Esophagus muscularis mucosa (tissue), 4 donors: ENCODE measurements around the gene TJP1. TPM values are rescaled to one million over a fixed set of nuclear protein-coding genes. Genes with fewer than 3 reads are reported as not detected.

Experiments used
- DNase-seq: peaks from one replicate; pipeline ENCODE4 v3.0.0-alpha.2; 2017; ENCODE audit errors: extremely low spot score
- H3K27ac ChIP-seq, 4 donors: fragments of 200-600 bp; sonication (generic); replicated peaks in 1 of 4; 1 replicate in 3 of 4; 2 replicates in 1 of 4; pipeline ENCODE4 v1.5.1; 2016 to 2019; ENCODE audit warnings: mild to moderate bottlenecking in 1 of 4
- H3K27me3 ChIP-seq, 4 donors: fragments of 200-600 bp; sonication (generic); one replicate each; pipeline versions ENCODE4 v1.5.1 to v1.6.0; 2016 to 2019
- H3K36me3 ChIP-seq, 4 donors: fragments of 200-600 bp; sonication (generic); one replicate each; pipeline ENCODE4 v1.5.1; 2016 to 2019
- H3K4me1 ChIP-seq, 4 donors: fragments of 200-600 bp; sonication (generic); one replicate each; pipeline ENCODE4 v1.5.1; 2016 to 2019
- H3K4me3 ChIP-seq, 4 donors: fragments of 200-600 bp; sonication (generic); 1 replicate in 2 of 4; 2 replicates in 2 of 4; pipeline ENCODE4 v1.5.1; 2016 to 2019; ENCODE audit warnings: mild to moderate bottlenecking in 4 of 4, moderate library complexity in 1 of 4
- H3K9me3 ChIP-seq, 4 donors: fragments of 200-600 bp; sonication (generic); 1 replicate in 3 of 4; 2 replicates in 1 of 4; pipeline ENCODE4 v1.5.1; 2016 to 2019
- CTCF ChIP-seq, 3 experiments: fragments of 200-600 bp in 2 of 3; fragments of 450-650 bp in 1 of 3; sonication (generic) in 2 of 3; IDR thresholded peaks; one replicate each; pipeline ENCODE4 v1.5.1; 2017 to 2019; ENCODE audit warnings: antibody characterized with exemption in 3 of 3, mild to moderate bottlenecking in 2 of 3, moderate library complexity in 1 of 3
- EP300 ChIP-seq: sonication (generic); formaldehyde crosslinking; IDR thresholded peaks from one replicate; pipeline ENCODE4 v1.6.1; 2017; ENCODE audit warnings: antibody characterized with exemption
- POLR2A ChIP-seq: fragments of 450-650 bp; IDR thresholded peaks from one replicate; pipeline ENCODE4 v1.6.1; 2017; ENCODE audit warnings: antibody characterized with exemption, moderate library complexity, mild to moderate bottlenecking, low read depth
- POLR2AphosphoS5 ChIP-seq, 2 donors: sonication (generic); formaldehyde crosslinking; IDR thresholded peaks; one replicate each; pipeline ENCODE4 v1.6.1; 2017; ENCODE audit warnings: antibody characterized with exemption in 2 of 2
- WGBS: methylation state at CpG from one replicate; pipeline ENCODE4 v1.1.5; 2018; 5-methylcytosine and 5-hydroxymethylcytosine counted together
- intact Hi-C: fragments of 100-400 bp; cut with DNase I; formaldehyde crosslinking; loops from one replicate; pipeline ENCODE4 v1.15.1; 2023
- total RNA-seq, 4 donors: library from RNA; depleted of rRNA; stranded (reverse); fragments of >200 nt; gene quantifications; one replicate each; pipeline versions ENCODE4 v1.1.0 to v1.2.1, GENCODE V29; 2016

Gene TJP1
- total RNA-seq, 4 donors from 2014 or later = 69.4 to 108 (median 90.2) TPM

DNA sequence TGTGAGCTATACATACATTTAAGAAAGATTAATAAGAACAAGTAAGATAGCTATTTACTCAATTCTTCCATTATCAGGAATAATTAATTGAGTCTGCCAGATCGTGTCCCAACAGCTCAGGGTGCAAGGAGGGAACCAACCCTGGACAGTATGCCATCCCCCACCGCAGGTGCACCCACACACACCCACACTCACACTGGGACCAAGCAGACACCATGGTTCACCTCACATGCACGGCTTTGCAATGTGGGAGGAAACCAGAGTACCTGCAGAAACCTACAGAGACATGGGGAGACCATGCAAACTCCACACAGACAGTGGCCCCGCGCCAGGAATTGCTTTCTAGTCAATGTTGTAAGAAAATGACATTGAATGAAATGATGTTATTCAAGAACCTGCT lies 20.0 kb upstream of the TJP1 start:
- DNase-seq = no peak
- H3K36me3 ChIP-seq = no peaks in the 10 kb centered on the region
- no peak overlapping the region for H3K27ac ChIP-seq
- H3K27me3 ChIP-seq = no peaks in the 10 kb centered on the region
- peaks cover 0 to 8% (median 2%) of the 10 kb centered on the region in 4 donors for H3K9me3 ChIP-seq
- no peak overlapping the region for H3K4me3 ChIP-seq
- H3K4me1 ChIP-seq = peaks cover 8 to 12% (median 10%) of the 10 kb centered on the region in 4 donors
- WGBS = 88% methylated on average over 5 of the region's 5 CpGs
- TF ChIP-seq POLR2A (no peak), EP300 (no peak), POLR2AphosphoS5 (IDR thresholded peaks at IDR 0.05) (no peak), CTCF (IDR thresholded peaks at IDR 0.05) (no peak)
- intact Hi-C loops = no loop called here

- Histone ChIP-seq H3K4me1 (peaks cover 8 to 14% (median 10%) of the 10 kb centered on the region in 4 donors), H3K36me3 (no peaks in the 10 kb centered on the region), H3K27me3 (no peaks in the 10 kb centered on the region), H3K27ac (no peak overlapping the region), H3K4me3 (no peak overlapping the region), H3K9me3 (no peaks in the 10 kb centered on the region)
- 67% methylated on average over 3 of the region's 3 CpGs for WGBS
- DNase-seq = no peak
- TF ChIP-seq CTCF (IDR thresholded peaks at IDR 0.05) = no peak
- no peak for TF ChIP-seq EP300
- no peak for TF ChIP-seq POLR2A
- no peak for TF ChIP-seq POLR2AphosphoS5 (IDR thresholded peaks at IDR 0.05)
- intact Hi-C loops = no loop called here
Measured at GRCh38 chr15:29840926-29841325, 18.7 kb upstream of the TJP1 start.

GRCh38 chr15:29840054-29840453 lies 17.8 kb upstream of the TJP1 start:
- no peak for DNase-seq
- WGBS = 82% methylated on average over 3 of the region's 3 CpGs
- Histone ChIP-seq H3K4me1 (peaks cover 10 to 19% (median 11%) of the 10 kb centered on the region in 4 donors), H3K36me3 (no peaks in the 10 kb centered on the region), H3K4me3 (no peak overlapping the region), H3K27me3 (no peaks in the 10 kb centered on the region), H3K27ac (no peak overlapping the region), H3K9me3 (no peaks in the 10 kb centered on the region)
- TF ChIP-seq CTCF (IDR thresholded peaks at IDR 0.05) (no peak), EP300 (no peak), POLR2A (no peak), POLR2AphosphoS5 (IDR thresholded peaks at IDR 0.05) (no peak)
- intact Hi-C loops = no loop called here

GRCh38 chr15:29838352-29839010 lies 16.2 kb upstream of the TJP1 start:
- Histone ChIP-seq H3K36me3 (no peaks in the 10 kb centered on the region), H3K9me3 (no peaks in the 10 kb centered on the region), H3K4me1 (peaks cover 10 to 24% (median 12%) of the 10 kb centered on the region in 4 donors), H3K4me3 (no peak overlapping the region), H3K27ac (no peak overlapping the region), H3K27me3 (no peaks in the 10 kb centered on the region)
- DNase-seq = no peak
- intact Hi-C loops = no loop called here
- 94% methylated on average over 3 of the region's 3 CpGs for WGBS
- TF ChIP-seq CTCF (IDR thresholded peaks at IDR 0.05) (no peak), EP300 (no peak)

DNA sequence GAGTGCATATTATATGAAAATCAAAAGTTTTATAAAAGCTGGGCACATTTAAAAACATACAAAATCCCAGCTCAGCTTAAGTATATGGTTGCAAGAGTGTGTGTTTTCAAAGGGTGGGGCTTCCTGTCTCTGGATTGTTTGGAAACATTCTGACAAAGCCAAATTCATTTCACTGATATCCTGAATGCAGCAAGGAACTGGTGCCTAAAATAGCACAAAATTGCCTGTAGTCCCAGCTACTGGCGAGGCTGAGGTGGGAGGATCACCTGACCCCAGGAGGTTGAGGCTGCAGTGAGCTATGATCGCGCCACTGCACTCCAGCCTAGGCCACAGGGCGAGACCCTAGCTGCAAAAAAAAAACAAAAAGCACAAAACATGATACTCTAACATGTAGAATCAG lies 13.0 kb upstream of the TJP1 start:
- DNase-seq = no peak
- intact Hi-C loops = no loop called here
- Histone ChIP-seq H3K4me3 (no peak overlapping the region), H3K36me3 (no peaks in the 10 kb centered on the region), H3K27ac (peak overlapping the region in 1 of 4 donors; percentile 8), H3K27me3 (no peaks in the 10 kb centered on the region), H3K9me3 (no peaks in the 10 kb centered on the region), H3K4me1 (peaks cover under 1 to 12% (median 3%) of the 10 kb centered on the region in 4 donors)
- WGBS = 70% methylated on average over 4 of the region's 4 CpGs
- TF ChIP-seq POLR2A = no peak
- peak in 1 of 2 donors; percentile 27 for TF ChIP-seq POLR2AphosphoS5 (IDR thresholded peaks at IDR 0.05)
